CD4-positive, alpha-beta T cell (primary cell): Measurements from ENCODE around the gene CCDC12. TPM values are rescaled to one million over a fixed set of nuclear protein-coding genes. Genes with fewer than 3 reads are reported as not detected.

ENCODE experiments used
- ATAC-seq: fragments of 200-7000 bp; cut with Tn5 transposase; one replicate; pipeline ENCODE4 v1.10.0; 2022; ENCODE audit warnings: mild to moderate bottlenecking; ENCODE audit not compliant: poor library complexity
- CTCF ChIA-PET: fragments of 350-600 bp; sonication (Branson Sonifier 250); formaldehyde crosslinking; loops from one replicate; lab custom pipeline; 2021; ENCODE audit warnings: antibody characterized with exemption, inconsistent platforms; lab: Charles Lee
- POLR2A ChIA-PET: fragments of 350-600 bp; sonication (Branson Sonifier 250); formaldehyde crosslinking; loops from one replicate; lab custom pipeline; 2021; ENCODE audit warnings: antibody characterized with exemption, inconsistent platforms; lab: Charles Lee
- DNase-seq, 14 experiments: peaks; one replicate each; pipeline ENCODE4 v3.0.0-alpha.2; 2013 to 2020; ENCODE audit warnings: mixed read lengths in 2 of 14
- H3K27ac ChIP-seq, 2 donors: one replicate each; pipeline versions ENCODE4 v1.5.1 to v1.7.0; 2013; ENCODE audit warnings: low read length in 2 of 2, low read depth in 1 of 2, mild to moderate bottlenecking in 1 of 2
- H3K27me3 ChIP-seq, 2 experiments: 1 replicate in 1 of 2; 2 replicates in 1 of 2; pipeline versions ENCODE4 v1.6.1 to v1.7.0; 2013; ENCODE audit warnings: low read length in 2 of 2, control low read depth in 1 of 2, mild to moderate bottlenecking in 1 of 2, moderate library complexity in 1 of 2; ENCODE audit not compliant: insufficient read depth in 2 of 2, control insufficient read depth in 1 of 2
- H3K36me3 ChIP-seq: one replicate; pipeline ENCODE4 v1.6.1; 2013; ENCODE audit warnings: low read length, control low read depth; ENCODE audit not compliant: insufficient read depth
- H3K4me1 ChIP-seq: one replicate; pipeline ENCODE4 v1.6.1; 2013; ENCODE audit warnings: low read length, control low read depth; ENCODE audit not compliant: insufficient read depth
- H3K4me3 ChIP-seq: one replicate; pipeline ENCODE4 v1.5.1; 2013; ENCODE audit warnings: mild to moderate bottlenecking, low read length, moderate library complexity
- H3K9me3 ChIP-seq, 2 experiments: 1 replicate in 1 of 2; 2 replicates in 1 of 2; pipeline versions ENCODE4 v1.6.1 to v1.7.0; 2013; ENCODE audit warnings: low read length in 2 of 2, mild to moderate bottlenecking in 2 of 2, control low read depth in 1 of 2, moderate library complexity in 1 of 2; ENCODE audit not compliant: control insufficient read depth in 1 of 2, insufficient read depth in 1 of 2
- H3K27ac Mint-ChIP-seq: one replicate; pipeline ENCODE4 v1.8.0; 2020; ENCODE audit warnings: mixed read lengths
- H3K27me3 Mint-ChIP-seq: one replicate; pipeline ENCODE4 v1.8.0; 2021; ENCODE audit warnings: mixed read lengths
- H3K36me3 Mint-ChIP-seq: one replicate; pipeline ENCODE4 v1.8.0; 2021; ENCODE audit warnings: low read depth, mixed read lengths
- H3K4me1 Mint-ChIP-seq: one replicate; pipeline ENCODE4 v1.8.0; 2021; ENCODE audit warnings: low read depth, mixed read lengths
- H3K4me3 Mint-ChIP-seq: one replicate; pipeline ENCODE4 v1.8.0; 2020; ENCODE audit warnings: mild to moderate bottlenecking, mixed read lengths
- H3K9me3 Mint-ChIP-seq: one replicate; pipeline ENCODE4 v1.8.0; 2020; ENCODE audit warnings: mixed read lengths
- intact Hi-C, 2 experiments: fragments of 100-400 bp; cut with DNase I in 1 of 2; cut with micrococcal nuclease in 1 of 2; formaldehyde crosslinking; loops; one replicate each; pipeline versions ENCODE4 v1.15.1 to v1.9.0; 2023 to 2025; cut with DNase I, micrococcal nuclease
- total RNA-seq, 174 experiments: library from RNA in 2 of 174; stranded (reverse) in 2 of 174; gene quantifications; one replicate each; pipeline ENCODE4 v1.2.3 and lab custom pipeline; 2021 to 2026
- TF ChIP-seq, protein P1 (sequence below): fragments of 200-600 bp; IDR thresholded peaks from one replicate; pipeline ENCODE4 v1.8.0; 2022; ENCODE audit warnings: antibody characterized with exemption, mild to moderate bottlenecking

CCDC12 gene
- total RNA-seq, 2 experiments from 2014 or later: 57.5 to 59.5 TPM

DNA sequence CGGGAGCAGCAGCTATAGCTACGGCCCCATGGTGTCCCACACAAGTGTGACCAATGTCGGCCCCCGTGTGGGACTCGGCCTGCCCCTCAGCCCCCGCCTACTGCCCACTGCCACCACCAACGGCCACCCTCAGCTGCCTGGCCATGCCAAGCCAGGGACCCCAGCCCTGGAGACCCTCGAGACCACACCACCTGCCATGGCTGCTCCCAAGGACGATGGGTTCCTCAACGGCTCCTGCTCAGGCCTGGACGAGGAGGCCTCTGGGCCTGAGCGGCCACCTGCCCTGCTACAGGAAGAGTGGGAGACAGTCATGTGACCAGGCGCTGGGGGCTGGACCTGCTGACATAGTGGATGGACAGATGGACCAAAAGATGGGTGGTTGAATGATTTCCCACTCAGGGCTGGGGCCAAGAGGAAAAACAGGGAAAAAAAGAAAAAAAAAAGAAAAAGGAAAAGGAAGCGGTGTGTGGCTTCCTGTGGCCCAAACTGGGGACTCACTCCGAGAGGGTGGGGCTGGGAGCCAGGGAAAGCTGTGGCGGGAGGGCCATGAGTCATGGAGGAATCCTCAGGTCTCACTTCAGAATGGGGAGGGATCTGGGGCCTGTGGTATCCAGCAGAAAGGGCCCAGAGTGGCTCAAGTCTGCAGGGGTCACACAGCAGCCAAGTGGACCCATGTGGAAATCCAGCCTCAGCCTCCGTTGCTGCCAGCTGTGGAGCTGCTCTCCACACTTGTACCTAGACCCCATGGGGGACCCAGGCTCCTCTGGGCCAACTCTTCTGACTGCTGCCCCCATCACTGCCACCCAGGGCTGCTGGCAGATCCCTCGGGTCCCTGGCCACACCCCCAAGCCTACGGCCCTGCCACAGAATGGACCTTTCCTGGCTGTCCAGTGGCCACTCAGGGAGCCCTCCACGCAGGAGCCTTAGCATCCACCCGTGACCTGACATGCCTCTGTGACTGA, 72.9 kb downstream of the CCDC12 start:
- H3K9me3 ChIP-seq: no peaks in the 10 kb centered on the region
- H3K27ac ChIP-seq: no peak overlapping the region
- intact Hi-C loops: no loop called here
- H3K4me1 ChIP-seq: peaks cover 5% of the 10 kb centered on the region
- TF ChIP-seq, protein P1, sequence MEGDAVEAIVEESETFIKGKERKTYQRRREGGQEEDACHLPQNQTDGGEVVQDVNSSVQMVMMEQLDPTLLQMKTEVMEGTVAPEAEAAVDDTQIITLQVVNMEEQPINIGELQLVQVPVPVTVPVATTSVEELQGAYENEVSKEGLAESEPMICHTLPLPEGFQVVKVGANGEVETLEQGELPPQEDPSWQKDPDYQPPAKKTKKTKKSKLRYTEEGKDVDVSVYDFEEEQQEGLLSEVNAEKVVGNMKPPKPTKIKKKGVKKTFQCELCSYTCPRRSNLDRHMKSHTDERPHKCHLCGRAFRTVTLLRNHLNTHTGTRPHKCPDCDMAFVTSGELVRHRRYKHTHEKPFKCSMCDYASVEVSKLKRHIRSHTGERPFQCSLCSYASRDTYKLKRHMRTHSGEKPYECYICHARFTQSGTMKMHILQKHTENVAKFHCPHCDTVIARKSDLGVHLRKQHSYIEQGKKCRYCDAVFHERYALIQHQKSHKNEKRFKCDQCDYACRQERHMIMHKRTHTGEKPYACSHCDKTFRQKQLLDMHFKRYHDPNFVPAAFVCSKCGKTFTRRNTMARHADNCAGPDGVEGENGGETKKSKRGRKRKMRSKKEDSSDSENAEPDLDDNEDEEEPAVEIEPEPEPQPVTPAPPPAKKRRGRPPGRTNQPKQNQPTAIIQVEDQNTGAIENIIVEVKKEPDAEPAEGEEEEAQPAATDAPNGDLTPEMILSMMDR: no peak
- no peak overlapping the region for H3K27ac Mint-ChIP-seq
- DNase-seq (no peak), ATAC-seq (no peak)
- no peaks in the 10 kb centered on the region for H3K36me3 ChIP-seq
- H3K4me3 Mint-ChIP-seq: no peak overlapping the region
- no peaks in the 10 kb centered on the region for H3K9me3 Mint-ChIP-seq
- H3K4me3 ChIP-seq: no peak overlapping the region
- H3K4me1 Mint-ChIP-seq: no peaks in the 10 kb centered on the region
- ChIA-PET CTCF (no interaction called here), POLR2A (no interaction called here)
- H3K36me3 Mint-ChIP-seq: no peaks in the 10 kb centered on the region
- peaks cover 0 to 2% of the 10 kb centered on the region in 2 experiments for H3K27me3 ChIP-seq
- H3K27me3 Mint-ChIP-seq: peaks cover 7% of the 10 kb centered on the region

DNA sequence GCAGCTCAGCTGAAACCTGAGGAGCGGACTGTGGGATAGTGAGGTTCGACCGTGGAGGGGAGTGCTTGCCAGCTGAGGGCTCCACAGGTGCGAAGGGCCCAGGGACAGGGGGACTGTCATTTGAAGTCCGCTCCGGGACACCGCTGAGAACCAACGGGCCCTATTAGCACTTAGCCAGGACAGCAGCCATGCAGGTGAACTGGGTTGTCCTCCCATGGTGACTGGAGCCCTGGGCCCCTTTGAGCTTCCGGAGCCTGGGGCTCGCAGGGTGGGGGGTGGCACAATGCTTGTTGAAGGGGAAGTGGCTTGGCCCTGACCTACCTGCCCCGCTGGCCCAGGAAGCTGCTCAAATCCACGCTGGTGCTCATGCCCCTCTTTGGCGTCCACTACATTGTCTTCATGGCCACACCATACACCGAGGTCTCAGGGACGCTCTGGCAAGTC, 74.3 kb downstream of the CCDC12 start:
- Mint-ChIP-seq H3K27me3 (peaks cover 18% of the 10 kb centered on the region), H3K27ac (no peak overlapping the region), H3K36me3 (no peaks in the 10 kb centered on the region), H3K9me3 (no peaks in the 10 kb centered on the region), H3K4me1 (no peaks in the 10 kb centered on the region), H3K4me3 (no peak overlapping the region)
- TF ChIP-seq, protein P1: no peak
- no peak overlapping the region for H3K27ac ChIP-seq
- H3K27me3 ChIP-seq: peaks cover 8 to 10% of the 10 kb centered on the region in 2 experiments
- no peak overlapping the region for H3K4me3 ChIP-seq
- peaks cover 11% of the 10 kb centered on the region for H3K4me1 ChIP-seq
- H3K36me3 ChIP-seq: no peaks in the 10 kb centered on the region
- ChIA-PET POLR2A (no interaction called here), CTCF (no interaction called here)
- no peaks in the 10 kb centered on the region for H3K9me3 ChIP-seq
- intact Hi-C loops: no loop called here
- no peak for ATAC-seq
- no peak for DNase-seq

DNA sequence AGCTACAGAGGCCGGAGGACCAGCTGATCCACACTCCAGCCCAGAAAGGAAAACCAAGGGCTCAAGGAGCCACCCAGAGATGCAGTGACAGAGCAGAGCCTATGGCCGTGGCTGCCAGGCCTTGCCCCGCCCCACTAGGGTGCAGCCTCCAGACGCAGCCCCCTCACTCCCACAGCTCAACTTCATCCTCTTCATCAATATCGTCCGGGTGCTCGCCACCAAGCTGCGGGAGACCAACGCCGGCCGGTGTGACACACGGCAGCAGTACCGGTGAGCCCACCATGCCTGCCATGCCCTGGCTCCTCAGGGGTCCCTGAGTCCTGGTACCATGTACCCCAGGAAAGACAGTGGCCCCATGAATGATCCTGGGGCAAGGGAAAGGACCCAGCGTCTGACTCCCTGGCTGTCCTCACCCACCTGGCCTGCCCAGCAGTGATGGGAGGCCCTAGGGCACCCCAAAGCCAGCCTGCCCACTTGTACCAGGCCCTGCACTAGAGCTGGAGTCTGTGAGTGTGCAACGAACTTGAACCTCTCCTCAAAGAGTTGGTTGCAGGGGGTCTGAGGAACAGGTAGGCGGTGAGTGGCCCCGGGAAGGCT, 74.9 kb downstream of the CCDC12 start:
- no peak overlapping the region for H3K4me3 Mint-ChIP-seq
- no peaks in the 10 kb centered on the region for H3K9me3 ChIP-seq
- H3K9me3 Mint-ChIP-seq: no peaks in the 10 kb centered on the region
- no peak overlapping the region for H3K4me3 ChIP-seq
- H3K4me1 ChIP-seq: peaks cover 11% of the 10 kb centered on the region
- ChIA-PET CTCF (no interaction called here), POLR2A (no interaction called here)
- DNase-seq (no peak), ATAC-seq (no peak)
- TF ChIP-seq, protein P1: no peak
- peaks cover 8 to 10% of the 10 kb centered on the region in 2 experiments for H3K27me3 ChIP-seq
- H3K27me3 Mint-ChIP-seq: peaks cover 23% of the 10 kb centered on the region
- H3K4me1 Mint-ChIP-seq: no peaks in the 10 kb centered on the region
- intact Hi-C loops: no loop called here
- no peaks in the 10 kb centered on the region for H3K36me3 ChIP-seq
- no peaks in the 10 kb centered on the region for H3K36me3 Mint-ChIP-seq
- no peak overlapping the region for H3K27ac Mint-ChIP-seq
- no peak overlapping the region for H3K27ac ChIP-seq
